SK-N-SH treated with all-trans-retinoic acid at 6 μM for 48 hours (cell line): ENCODE results near the gene DPP7.

Experiments used
- ATAC-seq: fragments of 200-7000 bp; cut with Tn5 transposase; 3 replicates; pipeline ENCODE4 v1.9.1; 2020; ENCODE audit warnings: mild to moderate bottlenecking, moderate library complexity
- ARNTL ChIP-seq: fragments of 450-650 bp; formaldehyde crosslinking; IDR thresholded peaks from 2 replicates; pipeline ENCODE4 v1.5.0; 2020; ENCODE audit warnings: low read depth, mild to moderate bottlenecking, moderate library complexity, borderline replicate concordance
- BACH2 ChIP-seq: fragments of 250-450 bp; sonication (Bioruptor Pico); IDR thresholded peaks from 2 replicates; pipeline ENCODE4 v1.9.0; 2021; ENCODE audit warnings: mild to moderate bottlenecking, borderline replicate concordance
- CSDC2 ChIP-seq: fragments of 250-450 bp; sonication (Bioruptor Pico); IDR thresholded peaks from 2 replicates; pipeline ENCODE4 v1.5.0; 2020; ENCODE audit warnings: mild to moderate bottlenecking, moderate library complexity
- ESRRG ChIP-seq: fragments of 250-450 bp; sonication (Bioruptor Pico); IDR thresholded peaks from 2 replicates; pipeline ENCODE4 v1.6.1; 2021; ENCODE audit warnings: mild to moderate bottlenecking
- GLIS3 ChIP-seq: fragments of 250-450 bp; sonication (Bioruptor Pico); IDR thresholded peaks from 2 replicates; pipeline ENCODE4 v1.5.0; 2020; ENCODE audit warnings: mild to moderate bottlenecking, moderate library complexity
- ISL1 ChIP-seq: fragments of 250-450 bp; sonication (Bioruptor Pico); IDR thresholded peaks from 2 replicates; pipeline ENCODE4 v2.1.2; 2022; ENCODE audit warnings: mild to moderate bottlenecking, moderate library complexity
- OSR1 ChIP-seq: fragments of 250-450 bp; sonication (Bioruptor Pico); IDR thresholded peaks from 2 replicates; pipeline ENCODE4 v1.8.0; 2022; ENCODE audit warnings: moderate library complexity, mild to moderate bottlenecking, inconsistent platforms
- RARB ChIP-seq: fragments of 250-450 bp; sonication (Bioruptor Pico); IDR thresholded peaks from 2 replicates; pipeline ENCODE4 v1.8.0; 2021; ENCODE audit warnings: mild to moderate bottlenecking, moderate library complexity
- SNAI2 ChIP-seq: fragments of 250-450 bp; sonication (Bioruptor Pico); IDR thresholded peaks from 2 replicates; pipeline ENCODE4 v1.5.0; 2020; ENCODE audit warnings: mild to moderate bottlenecking, moderate library complexity
- TCF4 ChIP-seq: fragments of 250-450 bp; sonication (Bioruptor Pico); IDR thresholded peaks from 2 replicates; pipeline ENCODE4 v1.8.0; 2021; ENCODE audit warnings: mild to moderate bottlenecking, moderate library complexity, borderline replicate concordance
- TOX ChIP-seq: fragments of 250-450 bp; sonication (Bioruptor Pico); IDR thresholded peaks from 2 replicates; pipeline ENCODE4 v1.8.0; 2021; ENCODE audit warnings: mild to moderate bottlenecking, moderate library complexity, borderline replicate concordance
- ZC3H10 ChIP-seq: fragments of 250-450 bp; sonication (Bioruptor Pico); IDR thresholded peaks from 2 replicates; pipeline ENCODE4 v1.5.1; 2021; ENCODE audit warnings: mild to moderate bottlenecking, moderate library complexity
- ZFP3 ChIP-seq: fragments of 250-450 bp; sonication (Bioruptor Pico); IDR thresholded peaks from 2 replicates; pipeline ENCODE4 v1.5.0; 2020; ENCODE audit warnings: mild to moderate bottlenecking, moderate library complexity
- ZFP30 ChIP-seq: fragments of 450-650 bp; formaldehyde crosslinking; IDR thresholded peaks from 2 replicates; pipeline ENCODE4 v1.5.0; 2022; ENCODE audit warnings: mild to moderate bottlenecking, moderate library complexity
- ZNF565 ChIP-seq: fragments of 450-650 bp; formaldehyde crosslinking; conservative IDR thresholded peaks from 2 replicates; pipeline ENCODE4 v1.5.0; 2020; ENCODE audit warnings: low read depth, mild to moderate bottlenecking, moderate library complexity
- ZNF70 ChIP-seq: fragments of 450-650 bp; formaldehyde crosslinking; IDR thresholded peaks from 2 replicates; pipeline ENCODE4 v1.5.0; 2020; ENCODE audit warnings: mild to moderate bottlenecking, moderate library complexity
- ZNF8 ChIP-seq: fragments of 450-650 bp; formaldehyde crosslinking; IDR thresholded peaks from 2 replicates; pipeline ENCODE4 v1.5.0; 2020; ENCODE audit warnings: mild to moderate bottlenecking, moderate library complexity
- TF ChIP-seq, protein P1 (sequence below): fragments of 250-450 bp; sonication (Bioruptor Pico); IDR thresholded peaks from 2 replicates; pipeline ENCODE4 v1.8.0; 2021; ENCODE audit warnings: low read depth, mild to moderate bottlenecking, moderate library complexity, borderline replicate concordance
- TF ChIP-seq, protein P2 (sequence below): fragments of 250-450 bp; sonication (Bioruptor Pico); IDR thresholded peaks from 2 replicates; pipeline ENCODE4 v1.5.0; 2020; ENCODE audit warnings: mild to moderate bottlenecking, moderate library complexity
- TF ChIP-seq, protein P3 (sequence below): fragments of 250-450 bp; sonication (Bioruptor Pico); IDR thresholded peaks from 2 replicates; pipeline ENCODE4 v1.5.1; 2021; ENCODE audit warnings: mild to moderate bottlenecking, moderate library complexity
- TF ChIP-seq, protein P4 (sequence below): fragments of 250-450 bp; sonication (Bioruptor Pico); IDR thresholded peaks from 2 replicates; pipeline ENCODE4 v1.8.0; 2020; ENCODE audit warnings: mild to moderate bottlenecking, moderate library complexity, borderline replicate concordance

Gene DPP7

DNA sequence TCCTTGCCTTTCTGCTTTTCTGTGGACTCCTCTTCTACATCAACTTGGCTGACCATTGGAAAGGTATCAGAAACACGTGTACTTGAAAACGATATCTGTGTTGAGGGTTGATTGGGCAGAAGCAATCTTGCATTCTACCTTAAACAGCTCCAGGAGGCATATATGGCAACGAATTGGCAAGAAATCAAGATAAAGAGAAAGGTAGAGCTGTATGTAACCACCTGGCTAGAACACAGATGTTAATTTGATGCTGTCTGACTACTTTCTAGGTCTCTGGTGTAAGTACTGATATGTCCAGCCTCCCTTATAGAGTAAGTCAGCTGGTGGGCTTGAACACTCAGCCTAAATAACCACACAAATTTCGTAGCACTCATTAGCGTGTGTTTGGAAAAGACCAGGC is 26.4 kb downstream of the DPP7 start (continued):
- TF ChIP-seq, protein P1, sequence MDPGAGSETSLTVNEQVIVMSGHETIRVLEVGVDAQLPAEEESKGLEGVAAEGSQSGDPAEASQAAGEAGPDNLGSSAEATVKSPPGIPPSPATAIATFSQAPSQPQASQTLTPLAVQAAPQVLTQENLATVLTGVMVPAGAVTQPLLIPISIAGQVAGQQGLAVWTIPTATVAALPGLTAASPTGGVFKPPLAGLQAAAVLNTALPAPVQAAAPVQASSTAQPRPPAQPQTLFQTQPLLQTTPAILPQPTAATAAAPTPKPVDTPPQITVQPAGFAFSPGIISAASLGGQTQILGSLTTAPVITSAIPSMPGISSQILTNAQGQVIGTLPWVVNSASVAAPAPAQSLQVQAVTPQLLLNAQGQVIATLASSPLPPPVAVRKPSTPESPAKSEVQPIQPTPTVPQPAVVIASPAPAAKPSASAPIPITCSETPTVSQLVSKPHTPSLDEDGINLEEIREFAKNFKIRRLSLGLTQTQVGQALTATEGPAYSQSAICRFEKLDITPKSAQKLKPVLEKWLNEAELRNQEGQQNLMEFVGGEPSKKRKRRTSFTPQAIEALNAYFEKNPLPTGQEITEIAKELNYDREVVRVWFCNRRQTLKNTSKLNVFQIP = no peak
- no peak for TF ChIP-seq ZNF70
- no peak for TF ChIP-seq RARB (CRISPR knock-in tag)
- no peak for TF ChIP-seq BACH2 (CRISPR knock-in tag)
- no peak for TF ChIP-seq ESRRG (CRISPR knock-in tag)
- no peak for TF ChIP-seq SNAI2 (CRISPR knock-in tag)
- TF ChIP-seq ZC3H10 = no peak
- no peak for TF ChIP-seq ZNF8

DNA sequence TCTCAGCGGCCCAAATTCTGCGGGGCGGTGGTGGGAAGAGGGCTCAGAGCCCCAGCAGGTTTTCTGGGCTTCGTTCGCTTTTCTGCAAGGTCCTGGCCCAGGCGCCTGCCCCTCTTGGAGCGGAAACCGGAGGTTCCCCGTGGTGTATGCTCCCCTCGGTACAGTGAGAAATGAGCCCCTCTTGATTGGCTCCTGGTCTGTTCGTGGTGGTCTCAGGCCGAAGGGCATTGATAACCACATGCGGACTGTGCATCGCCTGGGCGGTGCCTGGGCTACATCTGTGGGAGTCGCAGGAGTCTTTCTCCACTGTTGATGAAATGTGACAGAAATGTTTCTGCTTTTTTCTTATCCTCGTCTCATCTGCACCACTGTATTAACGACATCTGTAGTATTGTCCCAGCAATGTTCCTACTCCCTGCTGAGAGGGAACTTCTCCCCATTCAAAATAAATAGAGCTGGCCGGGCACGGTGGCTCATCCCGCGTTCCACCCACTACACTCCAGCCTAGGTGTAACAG is 27.1 kb downstream of the DPP7 start:
- TF ChIP-seq ISL1 (CRISPR knock-in tag) = no peak
- no peak for TF ChIP-seq ZFP30
- TF ChIP-seq TOX (CRISPR knock-in tag) = no peak
- TF ChIP-seq, protein P2, sequence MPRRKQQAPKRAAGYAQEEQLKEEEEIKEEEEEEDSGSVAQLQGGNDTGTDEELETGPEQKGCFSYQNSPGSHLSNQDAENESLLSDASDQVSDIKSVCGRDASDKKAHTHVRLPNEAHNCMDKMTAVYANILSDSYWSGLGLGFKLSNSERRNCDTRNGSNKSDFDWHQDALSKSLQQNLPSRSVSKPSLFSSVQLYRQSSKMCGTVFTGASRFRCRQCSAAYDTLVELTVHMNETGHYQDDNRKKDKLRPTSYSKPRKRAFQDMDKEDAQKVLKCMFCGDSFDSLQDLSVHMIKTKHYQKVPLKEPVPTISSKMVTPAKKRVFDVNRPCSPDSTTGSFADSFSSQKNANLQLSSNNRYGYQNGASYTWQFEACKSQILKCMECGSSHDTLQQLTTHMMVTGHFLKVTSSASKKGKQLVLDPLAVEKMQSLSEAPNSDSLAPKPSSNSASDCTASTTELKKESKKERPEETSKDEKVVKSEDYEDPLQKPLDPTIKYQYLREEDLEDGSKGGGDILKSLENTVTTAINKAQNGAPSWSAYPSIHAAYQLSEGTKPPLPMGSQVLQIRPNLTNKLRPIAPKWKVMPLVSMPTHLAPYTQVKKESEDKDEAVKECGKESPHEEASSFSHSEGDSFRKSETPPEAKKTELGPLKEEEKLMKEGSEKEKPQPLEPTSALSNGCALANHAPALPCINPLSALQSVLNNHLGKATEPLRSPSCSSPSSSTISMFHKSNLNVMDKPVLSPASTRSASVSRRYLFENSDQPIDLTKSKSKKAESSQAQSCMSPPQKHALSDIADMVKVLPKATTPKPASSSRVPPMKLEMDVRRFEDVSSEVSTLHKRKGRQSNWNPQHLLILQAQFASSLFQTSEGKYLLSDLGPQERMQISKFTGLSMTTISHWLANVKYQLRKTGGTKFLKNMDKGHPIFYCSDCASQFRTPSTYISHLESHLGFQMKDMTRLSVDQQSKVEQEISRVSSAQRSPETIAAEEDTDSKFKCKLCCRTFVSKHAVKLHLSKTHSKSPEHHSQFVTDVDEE (CRISPR knock-in tag) = no peak
- TF ChIP-seq OSR1 (CRISPR knock-in tag) = no peak
- TF ChIP-seq ZC3H10 = no peak
- TF ChIP-seq ARNTL (CRISPR knock-in tag) = no peak
- no peak for TF ChIP-seq GLIS3
- no peak for TF ChIP-seq ZNF70
- no peak for TF ChIP-seq ZFP3 (CRISPR knock-in tag)
- TF ChIP-seq, all 23 proteins: peak for 0
- no peak for ATAC-seq

DNA sequence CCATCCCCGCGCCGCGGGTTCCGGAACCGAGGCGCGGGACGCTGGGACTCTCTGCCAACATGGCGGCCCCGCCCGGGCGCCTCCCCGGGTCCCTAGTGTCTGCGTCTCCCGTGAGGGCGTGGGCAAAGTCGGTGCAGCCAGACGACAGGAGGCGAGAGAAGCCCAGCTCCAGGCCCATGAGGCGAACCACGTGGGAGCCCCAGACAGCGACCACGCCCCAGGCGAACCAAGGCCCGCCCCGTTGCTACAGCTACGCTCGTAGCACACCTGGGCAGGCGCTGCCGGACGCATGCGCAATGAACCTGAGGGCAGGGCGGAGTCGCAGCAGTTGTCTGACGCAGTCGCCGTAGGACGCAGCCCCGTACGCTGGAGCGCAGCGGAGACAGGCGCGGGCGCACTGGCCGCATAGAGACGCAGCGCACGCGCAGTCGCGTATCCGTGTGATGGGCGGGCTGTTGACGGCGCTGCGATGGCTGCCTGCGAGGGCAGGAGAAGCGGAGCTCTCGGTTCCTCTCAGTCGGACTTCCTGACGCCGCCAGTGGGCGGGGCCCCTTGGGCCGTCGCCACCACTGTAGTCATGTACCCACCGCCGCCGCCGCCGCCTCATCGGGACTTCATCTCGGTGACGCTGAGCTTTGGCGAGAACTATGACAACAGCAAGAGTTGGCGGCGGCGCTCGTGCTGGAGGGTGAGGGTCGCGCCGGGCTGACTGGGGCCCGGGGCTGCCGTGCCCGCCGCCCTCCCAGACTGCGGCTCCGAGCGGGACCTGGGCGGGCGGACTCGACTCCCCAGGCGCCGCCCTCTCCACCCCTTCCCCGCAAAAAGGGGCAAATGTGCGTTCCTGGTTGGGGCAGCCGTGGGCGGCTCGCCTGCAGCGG is 27.8 kb downstream of the DPP7 start, which contains the start of gene MAN1B1:
MAN1B1 (plus strand) TSS at position 455 of the 878 bp plus-strand sequence; CDS start at position 470, 15 bp downstream.
- peak; percentile 96 for TF ChIP-seq ZNF565 (CRISPR knock-in tag)
- no peak for TF ChIP-seq ZC3H10
- TF ChIP-seq ZNF70 = no peak
- no peak for TF ChIP-seq ZNF8
- TF ChIP-seq OSR1 (CRISPR knock-in tag) = no peak
- ATAC-seq = peak; percentile 86

DNA sequence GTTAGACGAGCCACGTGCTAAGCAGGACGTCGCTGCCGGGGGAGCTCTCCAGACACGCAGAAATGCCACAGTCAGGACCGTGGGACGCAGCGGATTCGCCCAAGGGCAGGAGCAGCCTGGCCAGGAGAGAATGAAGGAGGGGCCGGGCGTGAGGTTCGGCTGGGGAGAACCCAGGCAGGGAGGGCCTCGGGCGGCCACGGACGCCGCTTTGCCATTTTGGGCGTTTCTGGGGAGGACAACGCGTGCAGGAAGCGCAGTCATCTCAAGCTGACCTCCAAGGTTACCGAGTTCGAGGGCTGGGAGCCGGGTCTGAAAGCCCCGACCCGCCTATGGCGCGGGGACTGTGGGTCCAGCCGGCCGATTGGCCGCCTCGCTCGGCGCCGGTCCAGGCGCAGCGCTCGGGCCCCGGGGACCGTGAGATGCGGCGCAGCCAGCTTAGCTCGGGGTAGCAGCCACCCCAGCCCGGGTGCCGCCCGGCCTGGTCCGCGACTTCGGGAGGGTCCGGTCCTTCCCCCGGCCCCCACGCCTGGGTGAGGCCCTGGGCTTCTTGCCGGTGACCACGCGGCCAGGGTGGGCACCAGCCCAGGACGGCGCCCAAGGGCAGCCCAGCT is 28.5 kb downstream of the DPP7 start:
- ATAC-seq = peak; percentile 21
- TF ChIP-seq ESRRG (CRISPR knock-in tag) = no peak
- TF ChIP-seq ZFP3 (CRISPR knock-in tag) = no peak
- no peak for TF ChIP-seq ZNF70
- TF ChIP-seq, protein P2 (CRISPR knock-in tag) = no peak
- no peak for TF ChIP-seq ARNTL (CRISPR knock-in tag)
- no peak for TF ChIP-seq CSDC2 (CRISPR knock-in tag)
- no peak for TF ChIP-seq ZFP30
- no peak for TF ChIP-seq ZNF565 (CRISPR knock-in tag)
- TF ChIP-seq RARB (CRISPR knock-in tag) = no peak
- TF ChIP-seq, protein P1 = no peak
- TF ChIP-seq, protein P3, sequence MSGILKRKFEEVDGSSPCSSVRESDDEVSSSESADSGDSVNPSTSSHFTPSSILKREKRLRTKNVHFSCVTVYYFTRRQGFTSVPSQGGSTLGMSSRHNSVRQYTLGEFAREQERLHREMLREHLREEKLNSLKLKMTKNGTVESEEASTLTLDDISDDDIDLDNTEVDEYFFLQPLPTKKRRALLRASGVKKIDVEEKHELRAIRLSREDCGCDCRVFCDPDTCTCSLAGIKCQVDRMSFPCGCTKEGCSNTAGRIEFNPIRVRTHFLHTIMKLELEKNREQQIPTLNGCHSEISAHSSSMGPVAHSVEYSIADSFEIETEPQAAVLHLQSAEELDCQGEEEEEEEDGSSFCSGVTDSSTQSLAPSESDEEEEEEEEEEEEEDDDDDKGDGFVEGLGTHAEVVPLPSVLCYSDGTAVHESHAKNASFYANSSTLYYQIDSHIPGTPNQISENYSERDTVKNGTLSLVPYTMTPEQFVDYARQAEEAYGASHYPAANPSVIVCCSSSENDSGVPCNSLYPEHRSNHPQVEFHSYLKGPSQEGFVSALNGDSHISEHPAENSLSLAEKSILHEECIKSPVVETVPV (CRISPR knock-in tag) = no peak
- TF ChIP-seq, protein P4, sequence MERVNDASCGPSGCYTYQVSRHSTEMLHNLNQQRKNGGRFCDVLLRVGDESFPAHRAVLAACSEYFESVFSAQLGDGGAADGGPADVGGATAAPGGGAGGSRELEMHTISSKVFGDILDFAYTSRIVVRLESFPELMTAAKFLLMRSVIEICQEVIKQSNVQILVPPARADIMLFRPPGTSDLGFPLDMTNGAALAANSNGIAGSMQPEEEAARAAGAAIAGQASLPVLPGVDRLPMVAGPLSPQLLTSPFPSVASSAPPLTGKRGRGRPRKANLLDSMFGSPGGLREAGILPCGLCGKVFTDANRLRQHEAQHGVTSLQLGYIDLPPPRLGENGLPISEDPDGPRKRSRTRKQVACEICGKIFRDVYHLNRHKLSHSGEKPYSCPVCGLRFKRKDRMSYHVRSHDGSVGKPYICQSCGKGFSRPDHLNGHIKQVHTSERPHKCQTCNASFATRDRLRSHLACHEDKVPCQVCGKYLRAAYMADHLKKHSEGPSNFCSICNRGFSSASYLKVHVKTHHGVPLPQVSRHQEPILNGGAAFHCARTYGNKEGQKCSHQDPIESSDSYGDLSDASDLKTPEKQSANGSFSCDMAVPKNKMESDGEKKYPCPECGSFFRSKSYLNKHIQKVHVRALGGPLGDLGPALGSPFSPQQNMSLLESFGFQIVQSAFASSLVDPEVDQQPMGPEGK (CRISPR knock-in tag) = no peak
- no peak for TF ChIP-seq BACH2 (CRISPR knock-in tag)
- no peak for TF ChIP-seq TCF4 (CRISPR knock-in tag)
- TF ChIP-seq ZNF8 = no peak
